RKO (cell line): ENCODE measurements around the gene ANKH.
"Not testable (repeated sequence)": the region's sequence is repeated elsewhere in the genome, so short reads cannot be mapped to it uniquely, and the experiment has no call there.

Experiments
- DNase-seq: peaks from one replicate; pipeline ENCODE4 v3.0.0-alpha.2; 2016; ENCODE audit warnings: low spot score

ANKH gene

GRCh38 chr5:14882658-14883580 lies 11.3 kb upstream of the ANKH start:
- DNase-seq: no peak

GRCh38 chr5:14881826-14882225 lies 10.2 kb upstream of the ANKH start:
- DNase-seq: no peak

- peak; percentile 42 for DNase-seq
Measured at GRCh38 chr5:14880688-14881087, 9.1 kb upstream of the ANKH start.

- no peak for DNase-seq
Measured at GRCh38 chr5:14879937-14880589, 8.5 kb upstream of the ANKH start.

- no peak for DNase-seq
Measured at GRCh38 chr5:14879393-14879792, 7.8 kb upstream of the ANKH start.

- not testable (repeated sequence) for DNase-seq
Measured at GRCh38 chr5:14878192-14878591, 6.6 kb upstream of the ANKH start.

GRCh38 chr5:14876095-14876494 lies 4.5 kb upstream of the ANKH start:
- no peak for DNase-seq

GRCh38 chr5:14873790-14874189 lies 2.2 kb upstream of the ANKH start:
- DNase-seq: no peak

GRCh38 chr5:14873093-14873492 lies 1.5 kb upstream of the ANKH start:
- no peak for DNase-seq

- peak; percentile 55 for DNase-seq
Measured at GRCh38 chr5:14872070-14872989, 752 bp upstream of the ANKH start.

GRCh38 chr5:14870337-14871213 lies 1.0 kb downstream of the ANKH start:
- DNase-seq: peak; percentile 37

GRCh38 chr5:14869668-14870164 lies 1.9 kb downstream of the ANKH start:
- DNase-seq: peak; percentile 6

- DNase-seq: no peak
Measured at GRCh38 chr5:14869233-14869632, 2.3 kb downstream of the ANKH start.

- no peak for DNase-seq
Measured at GRCh38 chr5:14868771-14869170, 2.8 kb downstream of the ANKH start.

GRCh38 chr5:14864181-14864812 lies 7.3 kb downstream of the ANKH start:
- DNase-seq: no peak

- no peak for DNase-seq
Measured at GRCh38 chr5:14863105-14863504, 8.5 kb downstream of the ANKH start.

- no peak for DNase-seq
Measured at GRCh38 chr5:14861123-14861765, 10.3 kb downstream of the ANKH start.

- DNase-seq: no peak
Measured at GRCh38 chr5:14859980-14860379, 11.6 kb downstream of the ANKH start.

- no peak for DNase-seq
Measured at GRCh38 chr5:14859150-14859549, 12.4 kb downstream of the ANKH start.

- no peak for DNase-seq
Measured at GRCh38 chr5:14855366-14855765, 16.2 kb downstream of the ANKH start.
